Measurements from ENCODE around the gene GCHFR.

- TF ChIP-seq BHLHE40 (IDR thresholded peaks at IDR 0.05; ENCODE audit: borderline replicate concordance) (no peak), SUZ12 (IDR thresholded peaks at IDR 0.05) (no peak), HDGF (IDR thresholded peaks at IDR 0.05; ENCODE audit: borderline replicate concordance) (no peak), FOXA1 (IDR thresholded peaks at IDR 0.05) (no peak), SP1 (IDR thresholded peaks at IDR 0.05) (no peak), CTBP1 (IDR thresholded peaks at IDR 0.05; ENCODE audit: borderline replicate concordance) (no peak), FOXK2 (IDR thresholded peaks at IDR 0.05) (no peak), NFRKB (IDR thresholded peaks at IDR 0.05) (no peak), L3MBTL2 (conservative IDR thresholded peaks at IDR 0.05) (peak; percentile 21; the same call in 1 of the 2 replicates), FOXM1 (IDR thresholded peaks at IDR 0.05; ENCODE audit: borderline replicate concordance) (no peak), ELF4 (IDR thresholded peaks at IDR 0.05) (no peak), ZNF384 (IDR thresholded peaks at IDR 0.05) (no peak)
Measured at GRCh38 chr15:40755812-40756208, 8.1 kb upstream of the GCHFR start.

All from HEK293T (cell line).